GM18870 (cell line): ENCODE results near the gene SCAF8.
"Not testable (repeated sequence)": the region's sequence is repeated elsewhere in the genome, so short reads cannot be mapped to it uniquely, and the experiment has no call there.

Experiments used
- ATAC-seq: cut with Tn5 transposase; IDR thresholded peaks from one replicate; pipeline ENCODE4 v1.9.1; 2021; ENCODE audit warnings: moderate library complexity; ENCODE audit not compliant: unreplicated experiment

SCAF8 gene

DNA sequence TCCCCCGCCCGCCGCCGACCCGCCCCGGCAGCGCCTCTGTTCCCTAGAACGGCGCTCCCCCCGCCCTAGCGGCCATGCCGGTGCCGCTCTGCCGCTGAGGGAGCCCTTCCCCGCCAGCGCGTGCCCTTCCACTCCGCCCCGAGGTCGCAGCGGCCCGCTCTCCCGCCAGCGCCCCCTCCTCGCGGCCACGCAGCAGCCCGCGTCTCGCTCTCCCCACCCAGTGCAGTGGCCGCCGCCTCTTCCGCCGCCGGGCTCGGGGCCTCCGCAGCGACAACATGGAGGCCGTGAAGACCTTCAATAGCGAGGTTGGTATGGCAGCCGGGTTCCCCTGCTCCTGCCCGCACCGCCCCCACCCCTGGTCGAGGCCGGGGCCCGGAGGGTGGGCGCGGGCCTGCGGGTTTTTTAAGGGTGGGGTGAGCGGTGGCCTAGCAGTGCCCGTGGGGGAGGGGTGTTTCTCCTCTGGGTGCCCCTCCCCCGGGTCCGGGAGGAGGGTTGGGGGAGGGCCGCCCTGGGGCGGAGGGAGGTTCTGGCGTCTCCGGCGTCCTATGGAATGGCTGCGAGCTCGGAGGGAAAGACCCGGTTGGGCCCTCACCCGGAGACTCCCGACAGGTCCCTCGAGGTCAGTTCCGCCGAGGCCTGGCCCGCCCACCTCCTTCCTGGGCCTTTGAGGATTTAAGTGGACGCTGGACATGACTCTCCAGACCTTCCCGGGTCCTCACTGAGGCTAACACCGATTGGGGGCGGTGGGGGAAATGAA, 588 bp downstream of the SCAF8 start:
- ATAC-seq = peak; percentile 67

DNA sequence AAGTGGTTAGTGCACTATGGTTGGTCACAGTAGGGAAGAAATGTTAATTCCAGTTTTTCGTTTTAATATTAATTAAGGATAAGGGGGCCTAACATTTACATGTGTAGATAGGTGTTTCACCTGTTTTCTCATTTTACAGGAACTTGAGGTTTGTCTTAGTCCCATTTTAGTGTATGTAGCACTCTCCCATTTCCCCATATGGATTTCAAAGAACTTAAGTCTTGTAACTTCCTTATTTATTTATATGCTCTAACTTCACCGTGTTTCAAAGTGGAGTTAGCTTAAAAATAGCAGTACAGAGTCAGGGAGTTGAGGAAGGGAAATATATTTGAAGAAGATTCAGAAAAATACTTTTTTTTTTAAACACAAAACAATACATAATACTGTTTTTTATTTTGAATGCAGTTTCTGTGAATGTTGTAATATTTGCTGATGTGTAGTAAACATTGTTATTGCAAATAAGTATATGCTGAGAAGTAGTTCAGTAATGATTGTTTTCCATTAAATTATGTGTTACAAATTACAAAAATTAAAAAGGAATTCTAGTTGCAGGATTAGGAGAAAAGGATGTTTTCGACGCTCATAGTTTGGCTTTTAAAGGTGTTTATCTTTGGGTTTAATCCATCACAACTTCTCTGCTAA, 3.5 kb downstream of the SCAF8 start:
- ATAC-seq = no peak

DNA sequence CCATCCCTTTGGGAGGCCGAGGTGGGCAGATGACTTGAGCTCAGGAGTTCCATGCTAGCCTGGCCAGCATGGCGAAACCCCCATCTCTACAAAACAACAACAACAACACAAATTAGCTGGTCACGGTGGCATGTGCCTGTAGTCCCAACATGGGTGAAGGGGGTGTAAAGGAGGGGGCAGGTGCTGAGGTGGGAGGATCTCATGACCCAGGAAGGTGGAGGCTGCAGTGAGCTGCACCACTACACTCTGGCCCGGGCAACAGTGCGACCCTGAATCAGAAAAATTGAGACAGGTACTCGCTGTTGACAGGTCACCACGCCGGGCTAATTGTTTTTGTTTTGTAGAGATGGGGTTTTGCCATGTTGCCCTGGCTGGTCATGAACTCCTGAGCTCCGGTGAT, 4.2 kb downstream of the SCAF8 start:
- ATAC-seq = no peak

DNA sequence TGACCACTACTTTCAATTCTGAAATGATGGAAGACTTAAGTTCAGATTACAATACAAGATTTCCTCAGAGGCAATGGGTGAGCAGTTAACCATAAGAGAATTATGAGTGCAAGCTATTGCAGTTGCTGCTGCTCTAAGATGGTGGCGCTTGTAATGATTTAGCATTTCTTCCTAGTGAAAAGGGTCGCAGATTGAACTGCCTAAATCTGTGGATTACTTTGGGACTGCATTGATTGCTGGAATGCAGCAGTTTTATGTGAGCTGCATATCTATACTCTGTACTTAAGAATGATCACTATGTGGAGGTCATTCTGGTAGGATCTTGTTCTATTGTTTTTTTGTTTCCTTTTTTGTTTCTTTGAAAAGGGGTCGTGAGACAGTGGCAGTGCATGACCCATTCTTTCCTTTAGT, 5.3 kb downstream of the SCAF8 start:
- no peak for ATAC-seq

DNA sequence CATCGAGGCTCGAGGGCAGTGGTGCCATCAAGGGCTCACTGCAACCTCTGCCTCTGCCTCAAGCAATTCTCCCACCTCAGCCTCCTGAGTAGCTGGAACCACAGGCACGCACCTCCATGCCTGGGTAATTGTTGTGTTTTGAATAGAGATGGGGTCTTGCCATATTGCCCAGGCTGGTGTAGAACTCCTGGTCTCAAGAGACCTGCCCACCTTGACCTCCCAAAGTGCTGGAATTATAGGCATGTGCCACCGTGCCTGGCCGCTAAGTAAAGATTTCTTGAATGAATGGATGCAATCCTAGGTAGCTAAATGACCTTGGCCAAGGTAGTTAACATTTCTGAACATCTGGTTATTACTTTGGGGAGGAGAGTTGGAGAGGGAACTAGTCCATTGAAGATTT, 7.4 kb downstream of the SCAF8 start:
- ATAC-seq = no peak

DNA sequence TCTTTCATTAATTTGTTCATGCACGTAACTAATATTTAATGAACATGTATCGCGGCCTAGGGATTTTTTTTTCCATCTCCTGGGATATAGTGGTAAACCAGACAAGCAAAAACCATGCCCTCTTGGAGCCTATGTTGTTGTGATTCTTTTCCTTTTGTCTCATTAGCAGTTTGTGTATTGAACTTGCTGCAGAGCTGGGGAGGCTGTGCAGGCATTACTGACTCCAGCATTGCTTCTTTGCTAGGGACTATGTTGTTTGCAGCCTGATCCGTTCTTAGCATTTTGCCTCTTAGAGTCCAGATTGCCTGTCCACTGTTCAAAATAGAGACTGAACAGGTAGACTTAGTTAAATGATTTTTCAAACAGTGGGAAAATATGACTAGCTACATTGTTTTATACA, 9.7 kb downstream of the SCAF8 start:
- no peak for ATAC-seq

DNA sequence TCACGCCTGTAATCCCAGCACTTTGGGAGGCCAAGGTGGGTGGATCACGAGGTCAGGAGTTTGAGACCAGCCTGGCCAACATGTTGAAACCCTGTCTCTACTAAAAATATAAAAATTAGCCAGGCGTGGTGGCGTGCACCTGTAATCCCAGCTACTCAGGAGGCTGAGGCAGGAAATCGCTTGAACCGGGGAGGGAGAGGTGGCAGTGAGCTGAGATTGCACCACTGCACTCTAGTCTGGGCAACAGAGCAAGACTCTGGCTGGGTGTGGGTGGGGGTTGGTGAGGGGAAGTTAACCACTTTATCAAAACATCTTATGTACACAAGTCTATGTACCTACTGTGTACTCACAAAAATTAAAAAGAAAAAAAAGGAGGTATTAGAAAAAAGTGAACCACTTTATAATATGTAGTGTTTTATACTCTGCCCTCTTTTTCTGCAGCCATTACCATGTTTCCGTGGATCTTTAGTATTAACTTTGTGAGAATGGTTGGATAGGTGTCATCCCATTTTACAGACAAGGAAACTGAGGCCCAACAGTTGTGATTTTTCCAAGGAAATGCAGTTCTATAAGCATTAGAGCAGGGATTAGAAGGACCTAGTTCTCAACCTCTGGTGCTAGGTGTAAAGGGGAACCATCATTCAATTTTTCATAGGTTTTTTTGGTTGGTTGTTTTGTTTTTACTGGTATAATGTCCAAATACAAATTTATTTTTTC, 11.0 kb downstream of the SCAF8 start:
- not testable (repeated sequence) for ATAC-seq

DNA sequence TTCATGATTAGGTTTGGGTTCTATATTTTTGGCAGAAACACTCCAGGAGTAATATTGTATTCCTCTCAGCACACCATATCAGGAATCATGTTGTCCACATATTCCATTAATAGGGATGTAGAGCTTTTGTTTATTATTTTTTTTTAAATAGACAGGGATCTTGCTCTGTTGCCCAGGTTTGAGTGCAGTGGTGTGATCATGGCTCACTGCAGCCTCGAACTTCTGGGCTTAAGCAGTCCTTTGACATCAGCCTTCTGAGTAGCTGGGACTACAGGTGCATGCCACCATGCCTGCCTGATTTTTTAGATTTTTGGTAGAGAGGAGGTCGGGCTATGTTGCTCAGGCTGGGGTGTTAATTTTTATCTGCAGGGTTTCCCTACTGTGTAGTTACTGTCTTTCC, 12.0 kb downstream of the SCAF8 start:
- ATAC-seq = no peak

DNA sequence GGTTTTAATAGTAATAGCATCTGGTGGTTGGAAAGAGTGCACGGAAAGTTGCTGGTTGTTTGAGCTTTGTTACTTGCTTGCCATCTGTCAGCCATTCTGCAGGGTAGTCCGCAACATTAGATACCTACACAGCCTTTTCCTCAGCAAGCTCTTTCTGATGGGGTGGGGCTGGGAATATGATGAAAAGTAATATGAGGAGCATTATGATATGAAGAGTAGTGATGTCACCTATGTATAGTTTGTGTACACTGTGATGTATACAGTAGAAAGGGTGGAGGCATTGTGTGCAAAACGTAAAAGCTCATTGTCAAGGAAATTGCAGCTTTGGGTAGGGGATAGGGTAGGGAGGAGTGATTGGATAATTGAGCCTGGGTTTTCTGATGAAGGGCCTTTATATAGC, 16.1 kb downstream of the SCAF8 start:
- no peak for ATAC-seq

DNA sequence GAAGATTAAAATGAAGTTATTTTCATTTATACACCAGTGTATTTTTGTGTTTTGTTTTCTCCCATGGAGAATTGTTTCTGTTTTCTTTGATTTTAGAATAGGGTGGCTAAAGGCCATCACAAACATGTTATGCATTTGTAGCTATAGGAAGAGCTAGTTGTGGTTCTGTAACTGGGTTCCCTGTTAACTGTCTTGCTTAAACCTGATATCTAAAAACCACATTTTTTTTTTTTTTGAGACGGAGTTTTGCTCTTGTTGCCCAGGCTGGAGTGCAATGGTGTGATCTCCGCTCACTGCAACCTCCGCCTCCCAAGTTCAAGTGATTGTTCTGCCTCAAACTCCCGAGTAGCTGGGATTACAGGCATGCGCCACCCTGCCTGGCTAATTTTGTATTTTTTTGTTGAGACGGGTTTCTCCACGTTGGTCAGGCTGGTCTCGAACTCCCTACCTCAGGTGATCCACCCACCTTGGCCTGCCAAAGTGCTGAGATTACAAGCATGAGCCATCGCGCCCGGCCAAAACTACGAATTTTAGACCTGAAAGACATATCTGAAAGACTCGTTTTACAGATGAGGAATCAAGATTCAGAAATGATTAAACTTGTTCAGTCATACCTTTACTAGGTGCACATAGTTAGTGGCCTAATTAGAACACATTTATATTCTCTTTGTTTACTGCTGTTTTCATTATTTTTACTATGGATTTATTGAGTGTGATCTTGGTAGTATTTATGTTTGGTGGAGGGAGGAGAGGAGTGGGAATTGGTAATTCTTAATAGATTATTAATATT, 18.0 kb downstream of the SCAF8 start:
- ATAC-seq = no peak

DNA sequence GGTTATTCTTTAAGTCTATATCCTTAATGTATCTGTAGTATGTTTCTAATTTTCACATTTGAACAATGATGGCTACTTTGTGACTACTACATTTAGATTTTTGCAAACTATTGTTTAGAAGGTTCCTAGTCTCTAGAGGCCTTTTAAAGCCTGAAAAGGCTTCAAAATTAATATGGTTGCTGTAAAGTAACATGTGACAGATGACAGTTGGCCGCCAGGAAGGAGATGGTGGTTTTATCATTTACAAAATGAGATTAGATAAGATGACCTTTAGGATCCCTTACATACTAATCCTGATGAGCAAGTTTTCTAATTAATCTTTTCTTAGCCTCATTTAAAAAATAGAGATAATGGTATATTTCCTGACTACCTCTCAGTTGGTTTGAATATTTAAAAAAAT, 18.8 kb downstream of the SCAF8 start:
- ATAC-seq = no peak

DNA sequence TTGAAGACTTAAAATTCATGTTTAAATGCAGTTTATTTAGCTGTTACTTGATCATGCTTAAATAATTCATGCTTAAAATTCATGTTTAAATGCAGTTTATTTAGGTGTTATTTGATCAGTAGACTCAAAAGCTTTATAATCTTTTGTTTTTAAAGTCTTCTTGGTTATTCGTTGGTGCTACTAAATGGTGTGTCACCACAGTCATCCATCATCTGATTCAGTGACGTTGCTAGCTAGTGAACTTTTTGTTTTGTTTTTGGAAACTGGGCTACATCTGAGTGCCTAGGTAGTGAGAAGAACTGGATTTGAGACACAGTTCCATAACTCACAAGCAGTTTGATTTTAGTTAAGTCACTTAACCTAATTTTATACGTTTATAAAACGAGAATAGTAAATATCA, 20.9 kb downstream of the SCAF8 start:
- ATAC-seq = no peak

DNA sequence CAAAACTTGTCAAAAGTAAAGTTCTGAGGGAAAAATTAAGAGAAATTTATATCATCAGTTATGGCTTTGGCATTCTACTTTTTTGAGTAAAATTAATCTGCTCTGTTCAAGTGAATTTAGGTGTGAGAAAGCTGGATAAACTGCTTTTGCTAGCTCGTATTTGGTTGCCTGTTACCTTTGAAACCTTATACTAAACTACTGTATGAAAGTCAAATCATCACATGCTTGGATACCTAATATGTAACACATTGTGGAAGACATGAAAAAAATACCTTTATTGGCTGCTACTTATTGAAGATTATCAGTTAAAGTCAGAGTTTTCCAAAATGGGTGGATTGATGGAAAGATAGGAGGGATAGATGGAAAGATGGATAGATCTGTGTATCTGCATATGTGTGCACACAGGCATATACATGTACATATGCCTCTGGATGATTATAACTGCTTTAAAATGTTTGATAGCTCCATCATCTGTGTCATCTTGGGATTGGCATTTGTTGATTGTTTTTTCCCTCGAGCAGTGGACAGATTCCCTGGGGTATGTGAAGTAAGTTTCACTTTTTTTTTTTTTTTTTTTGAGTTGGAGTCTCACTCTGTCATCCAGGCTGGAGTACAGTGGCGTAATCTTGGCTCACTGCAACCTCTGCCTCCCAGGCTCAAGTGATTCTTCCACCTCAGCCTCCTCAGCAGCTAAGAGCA, 24.3 kb downstream of the SCAF8 start:
- ATAC-seq = no peak

DNA sequence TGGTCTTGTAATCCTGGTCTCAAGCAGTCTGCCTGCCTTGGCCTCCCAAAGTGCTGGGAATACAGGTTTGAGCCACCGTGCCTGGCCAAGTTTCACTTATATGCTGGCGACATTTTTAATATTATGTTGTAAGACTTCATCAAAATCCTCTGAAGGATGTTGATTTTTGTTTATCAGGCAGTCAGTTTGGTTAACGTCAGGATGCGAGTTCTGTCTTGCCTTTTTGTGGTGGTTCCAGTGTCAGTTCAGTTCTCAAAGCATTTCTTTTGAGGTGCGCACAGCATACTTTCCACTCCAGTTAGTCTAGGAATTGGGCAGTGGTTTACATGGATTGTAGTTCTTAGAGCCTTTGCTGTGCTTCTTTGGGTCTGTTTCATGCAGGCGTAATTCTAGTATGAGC, 24.9 kb downstream of the SCAF8 start:
- ATAC-seq = no peak

DNA sequence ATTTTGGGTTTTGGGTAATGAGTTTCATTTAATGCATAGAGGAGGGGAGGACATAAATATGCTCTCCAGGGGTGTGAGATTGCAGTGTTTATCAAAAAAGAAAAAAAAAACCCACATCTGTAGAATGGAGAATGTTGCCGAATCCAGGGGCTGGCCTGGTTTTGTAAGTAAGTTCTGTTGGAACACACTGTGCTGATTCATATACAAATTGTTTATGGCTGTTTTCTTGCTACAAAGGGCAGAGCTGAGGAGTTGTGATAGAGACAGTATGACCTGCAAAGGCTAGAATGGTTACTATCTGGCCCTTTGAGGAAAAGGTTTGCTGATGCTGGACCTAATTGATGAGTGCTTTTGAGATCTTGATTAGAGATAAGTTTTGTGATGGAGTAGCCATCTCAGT, 30.4 kb downstream of the SCAF8 start:
- ATAC-seq = no peak

DNA sequence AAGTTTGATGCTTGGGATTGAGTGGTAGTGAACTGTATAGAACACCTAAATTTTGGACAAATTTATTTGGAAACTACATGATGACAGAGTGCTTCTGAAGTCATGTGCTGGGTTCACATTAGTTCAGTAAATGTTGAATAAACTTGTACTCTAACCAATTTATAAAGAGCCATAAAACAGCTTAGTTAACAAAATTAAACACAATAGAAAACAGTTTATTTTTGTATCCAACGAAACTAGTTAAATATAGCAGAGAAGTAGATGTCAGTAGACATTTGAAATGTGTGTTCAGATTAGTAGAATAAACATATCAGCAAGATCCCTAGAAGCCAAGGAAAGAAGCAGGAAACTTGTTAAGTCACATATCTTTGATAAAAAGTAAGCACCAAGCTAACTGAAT, 32.1 kb downstream of the SCAF8 start:
- no peak for ATAC-seq

DNA sequence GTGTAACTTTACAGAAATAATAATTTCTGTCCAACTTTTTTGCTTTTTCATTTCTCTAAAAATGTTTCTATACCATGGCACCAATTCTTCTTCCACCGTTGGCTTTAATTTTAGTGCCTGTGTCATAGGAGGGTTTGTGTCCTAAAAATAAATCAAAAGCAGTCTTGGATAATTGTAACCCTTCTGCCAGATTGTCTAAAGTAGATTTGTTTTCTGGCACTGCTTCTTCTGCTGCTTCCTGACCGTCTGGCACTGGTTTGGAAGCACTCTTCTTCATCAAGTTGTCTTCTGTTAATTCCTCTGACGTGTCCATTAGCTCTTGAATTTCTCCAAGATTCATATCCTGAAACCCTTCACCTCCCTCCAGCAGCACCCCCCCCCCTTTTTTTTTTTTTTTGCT, 33.1 kb downstream of the SCAF8 start:
- ATAC-seq = no peak

DNA sequence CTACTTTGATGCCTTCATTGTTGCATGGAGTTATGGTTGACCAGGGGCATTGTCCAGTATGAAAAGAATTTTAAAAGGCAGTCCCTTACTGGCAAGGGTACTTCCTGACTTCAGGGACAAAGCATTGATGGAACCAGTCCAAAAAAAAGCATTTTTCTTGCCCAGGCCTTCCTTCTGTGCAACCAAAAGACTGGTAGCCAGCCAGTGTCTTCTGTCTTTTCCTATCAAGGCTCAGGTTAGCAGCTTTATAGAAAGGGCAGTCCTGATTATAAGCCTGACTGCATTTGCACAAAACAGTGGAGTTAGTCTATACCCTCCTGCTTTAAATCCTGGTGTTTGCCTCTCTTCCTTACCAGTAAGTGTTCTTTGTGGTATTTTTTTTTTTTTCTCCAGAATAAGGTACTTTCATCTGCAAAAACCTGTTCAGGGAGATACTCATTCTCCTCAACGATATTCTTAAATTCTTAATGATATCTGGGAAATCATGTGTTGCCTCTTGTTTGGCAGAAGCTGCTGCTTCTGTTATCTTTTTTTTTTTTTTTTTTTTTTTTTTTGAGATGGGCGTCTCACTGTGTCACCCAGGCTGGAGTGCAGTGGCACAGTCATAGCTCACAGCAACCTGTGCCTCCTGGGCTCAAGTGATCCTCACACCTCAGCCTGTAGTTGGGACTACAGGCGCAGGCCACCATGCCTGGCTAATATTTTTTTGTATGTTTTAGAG, 33.9 kb downstream of the SCAF8 start:
- ATAC-seq = no peak

DNA sequence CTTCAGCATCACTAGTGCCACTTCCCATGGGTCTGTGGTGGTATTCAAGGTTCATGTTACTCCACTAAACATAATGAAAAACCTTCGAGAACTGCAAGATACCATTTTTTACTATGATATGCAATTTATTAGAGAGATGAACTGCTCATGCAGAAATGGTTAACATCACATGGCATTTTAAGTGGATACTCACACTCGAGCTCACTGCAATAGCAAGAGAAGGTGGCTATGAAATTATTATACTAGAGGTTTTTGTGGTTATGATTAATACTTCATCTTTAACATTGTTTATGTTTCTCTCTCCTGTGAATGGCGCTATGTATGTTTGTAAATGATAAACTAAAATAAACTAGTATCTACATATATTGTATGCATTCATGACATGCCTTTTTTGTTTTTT, 35.1 kb downstream of the SCAF8 start:
- ATAC-seq = no peak

DNA sequence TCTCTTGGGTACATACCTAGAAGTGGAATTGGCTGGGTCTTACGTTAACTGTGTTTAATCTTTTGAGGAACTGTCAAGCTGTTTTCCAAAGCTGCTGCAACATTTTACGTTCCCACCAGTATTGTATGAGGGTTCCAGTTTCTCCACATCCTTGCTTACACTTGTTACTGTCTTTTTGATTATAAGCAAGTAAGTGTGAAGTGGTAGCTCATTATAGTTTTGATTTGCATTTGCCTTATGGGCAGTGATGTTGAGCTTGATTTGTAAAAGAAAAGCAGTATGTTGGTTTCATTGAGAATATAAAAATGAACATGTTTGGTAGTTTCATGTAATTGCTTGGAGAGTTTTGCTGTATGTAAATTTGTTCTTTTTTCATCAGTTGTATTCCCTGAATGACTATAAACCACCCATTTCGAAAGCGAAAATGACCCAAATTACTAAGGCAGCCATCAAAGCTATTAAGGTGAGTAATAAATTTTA, 40.4 kb downstream of the SCAF8 start:
- ATAC-seq = peak; percentile 95
